Fibroblast of villous mesenchyme (primary cell): Measurements from ENCODE around the gene DNAH7. TPM values are rescaled to one million over a fixed set of nuclear protein-coding genes. Genes with fewer than 3 reads are reported as not detected.
A peak's percentile ranks its signal among the peaks of the same experiment; 100 is the strongest.

ENCODE experiments used
- DNase-seq: peaks from one replicate; pipeline ENCODE4 v3.0.0-alpha.2; 2010; ENCODE audit warnings: low read depth
- H3K4me3 ChIP-seq: 2 replicates; pipeline ENCODE4 v1.5.1; 2011; ENCODE audit warnings: low read depth, mild to moderate bottlenecking, low read length
- total RNA-seq: library from RNA; depleted of rRNA; stranded (reverse); fragments of >200 nt; gene quantifications from 2 replicates; pipeline ENCODE4 v1.2.3, GENCODE V29; 2012
- TF ChIP-seq, protein P1 (sequence below): IDR thresholded peaks from 2 replicates; pipeline ENCODE4 v1.5.1; 2012; ENCODE audit warnings: low read depth, mild to moderate bottlenecking, low read length; ENCODE audit not compliant: insufficient read depth

Gene DNAH7
- total RNA-seq, 1 donor = under 0.01 TPM

DNA sequence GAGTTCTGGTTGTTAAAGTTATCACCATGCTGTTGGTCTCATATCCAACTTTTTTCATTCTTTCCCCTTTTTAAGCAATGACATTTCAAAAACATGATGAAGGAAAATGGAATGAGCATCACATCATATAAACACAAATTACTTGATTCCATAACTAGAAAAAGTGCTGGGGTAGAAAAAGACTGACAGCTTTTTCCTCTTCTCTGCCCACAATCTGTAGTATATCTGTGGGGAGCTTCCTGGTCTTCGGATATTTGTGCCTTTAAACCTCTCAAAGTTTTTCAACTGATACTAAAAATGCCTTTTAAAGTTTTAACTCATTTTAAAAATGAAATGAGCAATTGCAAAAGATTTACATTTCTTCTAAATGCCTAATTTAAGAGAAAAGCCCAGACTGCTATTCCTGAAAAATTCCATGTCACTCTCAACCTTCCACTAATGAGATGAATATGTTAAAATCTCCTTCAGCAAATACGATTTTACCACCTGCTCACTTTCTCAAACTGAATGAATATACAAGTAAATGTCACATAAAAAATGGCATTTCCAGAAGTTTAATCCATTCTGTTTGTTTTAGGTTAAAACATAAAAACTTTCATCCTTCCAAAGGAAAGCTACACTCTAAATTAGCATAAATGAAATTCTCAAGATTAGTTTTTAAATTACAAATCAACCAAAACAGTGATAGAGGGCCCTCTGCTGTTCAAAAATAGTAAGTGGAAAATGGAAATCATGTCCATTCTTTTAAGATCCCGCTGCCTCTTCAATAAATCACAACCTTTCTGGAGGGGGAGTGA, 2.1 kb downstream of the DNAH7 start:
- TF ChIP-seq, protein P1, sequence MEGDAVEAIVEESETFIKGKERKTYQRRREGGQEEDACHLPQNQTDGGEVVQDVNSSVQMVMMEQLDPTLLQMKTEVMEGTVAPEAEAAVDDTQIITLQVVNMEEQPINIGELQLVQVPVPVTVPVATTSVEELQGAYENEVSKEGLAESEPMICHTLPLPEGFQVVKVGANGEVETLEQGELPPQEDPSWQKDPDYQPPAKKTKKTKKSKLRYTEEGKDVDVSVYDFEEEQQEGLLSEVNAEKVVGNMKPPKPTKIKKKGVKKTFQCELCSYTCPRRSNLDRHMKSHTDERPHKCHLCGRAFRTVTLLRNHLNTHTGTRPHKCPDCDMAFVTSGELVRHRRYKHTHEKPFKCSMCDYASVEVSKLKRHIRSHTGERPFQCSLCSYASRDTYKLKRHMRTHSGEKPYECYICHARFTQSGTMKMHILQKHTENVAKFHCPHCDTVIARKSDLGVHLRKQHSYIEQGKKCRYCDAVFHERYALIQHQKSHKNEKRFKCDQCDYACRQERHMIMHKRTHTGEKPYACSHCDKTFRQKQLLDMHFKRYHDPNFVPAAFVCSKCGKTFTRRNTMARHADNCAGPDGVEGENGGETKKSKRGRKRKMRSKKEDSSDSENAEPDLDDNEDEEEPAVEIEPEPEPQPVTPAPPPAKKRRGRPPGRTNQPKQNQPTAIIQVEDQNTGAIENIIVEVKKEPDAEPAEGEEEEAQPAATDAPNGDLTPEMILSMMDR = peak; percentile 65
- H3K4me3 ChIP-seq = no peak overlapping the region
- DNase-seq = peak; percentile 38

DNA sequence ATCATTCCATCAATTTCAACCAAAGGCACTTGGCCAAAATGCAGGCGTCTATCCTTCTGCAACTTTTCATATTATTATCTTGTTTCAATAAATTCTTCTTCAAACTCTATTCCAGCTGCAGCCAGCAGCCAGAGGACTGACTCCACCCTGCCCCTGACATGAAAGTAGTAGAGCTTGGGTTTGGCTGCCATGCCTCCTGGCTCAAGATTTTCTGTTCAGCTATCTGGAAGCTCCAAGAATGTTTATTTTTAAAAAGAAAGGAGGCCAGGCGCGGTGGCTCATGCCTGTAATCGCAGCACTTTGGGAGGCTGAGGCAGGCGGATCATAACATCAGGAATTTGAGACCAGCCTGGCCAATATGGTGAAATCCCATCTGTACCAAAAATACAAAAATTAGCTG, 4.9 kb downstream of the DNAH7 start:
- DNase-seq = no peak
- TF ChIP-seq, protein P1 = no peak
- no peak overlapping the region for H3K4me3 ChIP-seq

DNA sequence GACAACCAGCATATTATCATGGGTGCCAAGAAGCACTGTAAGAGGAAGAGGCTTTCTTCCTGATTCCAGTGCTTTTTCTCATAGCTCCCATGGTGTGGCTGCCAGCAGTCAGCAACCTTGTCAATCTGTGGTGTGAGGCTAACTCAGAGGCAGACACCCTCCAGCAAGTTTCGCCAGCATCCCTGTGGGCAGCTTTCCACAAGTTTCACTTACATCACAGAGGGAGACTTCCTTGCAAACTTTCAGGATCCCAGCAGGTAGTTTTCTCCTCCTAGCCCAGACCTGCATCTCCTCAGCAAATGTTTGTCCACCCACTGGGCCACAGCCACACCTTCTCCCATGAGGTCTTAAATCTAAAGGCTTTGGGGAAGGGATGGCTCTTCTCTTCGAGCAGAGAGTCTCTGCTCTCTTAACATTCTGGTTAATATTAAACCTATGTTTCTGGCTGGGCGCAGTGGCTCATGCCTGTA, 9.1 kb downstream of the DNAH7 start:
- H3K4me3 ChIP-seq = no peak overlapping the region
- TF ChIP-seq, protein P1 = no peak
- DNase-seq = no peak

DNA sequence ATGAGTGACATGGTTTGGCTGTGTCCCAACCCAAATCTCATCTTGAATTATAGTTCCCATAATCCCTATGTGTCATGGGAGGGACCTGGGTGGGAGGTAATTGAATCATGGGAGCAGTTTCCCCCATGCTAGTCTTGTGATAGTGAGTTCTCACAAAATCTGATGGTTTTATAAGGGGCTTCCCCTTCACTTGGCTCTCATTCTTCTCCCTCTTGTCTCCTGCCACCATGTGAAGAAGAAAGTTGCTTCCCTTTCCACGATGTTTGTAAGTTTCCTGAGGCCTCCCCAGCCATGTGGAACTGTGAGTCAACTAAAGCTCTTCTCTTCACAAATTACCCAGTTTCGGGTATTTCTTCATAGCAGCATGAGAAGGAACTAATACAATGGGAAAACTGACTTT, 14.0 kb downstream of the DNAH7 start:
- DNase-seq = no peak

DNA sequence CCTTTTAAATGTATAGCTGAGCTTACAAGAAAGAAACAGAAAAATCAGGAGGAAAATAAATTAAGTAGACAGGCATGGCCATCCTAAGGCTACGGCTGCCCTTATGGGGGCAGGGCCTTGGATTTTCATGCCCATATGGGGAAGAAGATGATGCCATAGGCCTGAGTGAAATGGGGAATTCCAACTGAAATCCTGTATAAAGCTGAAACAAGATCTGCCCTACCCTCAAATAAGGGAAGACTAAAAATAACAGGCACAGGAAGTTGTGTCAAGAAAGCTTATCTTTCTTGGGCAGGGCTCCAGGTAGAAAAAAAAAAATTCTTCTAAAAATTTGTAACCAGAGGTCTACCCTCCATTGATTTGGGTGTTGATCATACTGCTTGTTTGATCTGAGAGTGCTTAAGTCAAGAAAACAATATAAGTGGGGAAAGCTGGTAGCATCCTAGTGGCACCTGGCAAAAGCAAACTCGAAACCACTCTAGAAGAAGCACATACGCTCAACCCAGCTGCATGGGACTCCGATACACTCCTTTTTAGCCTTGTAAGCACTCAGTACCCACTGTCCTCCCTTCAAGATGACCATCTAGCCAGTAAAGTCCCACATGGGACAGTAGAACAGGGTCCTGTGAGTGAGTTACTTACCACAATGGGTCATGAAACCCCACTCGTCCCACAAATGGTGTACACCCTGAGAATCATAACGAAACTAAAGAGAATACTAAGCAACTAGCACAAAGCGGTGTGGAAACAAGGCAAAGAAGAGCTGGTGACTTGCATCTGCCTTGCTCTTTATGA, 22.3 kb downstream of the DNAH7 start:
- no peak for DNase-seq
- TF ChIP-seq, protein P1 = no peak
- H3K4me3 ChIP-seq = no peak overlapping the region

More for the DNA sequence above, 14.0 kb downstream of the DNAH7 start:
- TF ChIP-seq, protein P1 = no peak
- H3K4me3 ChIP-seq = no peak overlapping the region

DNA sequence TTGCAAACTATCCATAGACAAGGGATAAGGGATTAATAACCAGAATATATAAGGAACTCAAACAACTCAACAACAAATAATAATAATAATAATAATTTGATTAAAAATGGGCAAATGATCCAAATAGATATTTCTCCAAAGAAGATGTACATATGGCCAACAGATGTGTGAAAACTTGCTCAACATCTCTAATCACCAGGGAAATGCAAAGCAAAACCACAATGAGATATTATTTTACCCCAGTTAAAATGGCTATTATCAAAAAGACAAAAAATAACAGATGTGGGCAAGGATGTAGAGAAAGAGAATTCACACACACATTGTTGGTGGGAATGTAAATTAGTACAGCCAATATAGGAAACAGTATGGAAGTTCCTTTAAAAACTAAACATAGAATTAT, 26.9 kb downstream of the DNAH7 start:
- TF ChIP-seq, protein P1 = no peak
- no peak overlapping the region for H3K4me3 ChIP-seq
- peak; percentile 13 for DNase-seq
